HepG2 (cell line): ENCODE results near the gene LRRC27.

Experiments used
- MTF1 ChIP-seq: sonication (generic); formaldehyde crosslinking; IDR thresholded peaks from 2 replicates; pipeline ENCODE4 v1.5.0; 2020; ENCODE audit warnings: missing genetic modification reagents
- TBP ChIP-seq: sonication (generic); formaldehyde crosslinking; IDR thresholded peaks from 2 replicates; pipeline ENCODE4 v1.5.0; 2020; ENCODE audit warnings: missing genetic modification reagents
- ZSCAN20 ChIP-seq: sonication (generic); formaldehyde crosslinking; IDR thresholded peaks from 2 replicates; pipeline ENCODE4 v1.4.0; 2020; ENCODE audit warnings: missing genetic modification reagents, mild to moderate bottlenecking, borderline replicate concordance

DNA sequence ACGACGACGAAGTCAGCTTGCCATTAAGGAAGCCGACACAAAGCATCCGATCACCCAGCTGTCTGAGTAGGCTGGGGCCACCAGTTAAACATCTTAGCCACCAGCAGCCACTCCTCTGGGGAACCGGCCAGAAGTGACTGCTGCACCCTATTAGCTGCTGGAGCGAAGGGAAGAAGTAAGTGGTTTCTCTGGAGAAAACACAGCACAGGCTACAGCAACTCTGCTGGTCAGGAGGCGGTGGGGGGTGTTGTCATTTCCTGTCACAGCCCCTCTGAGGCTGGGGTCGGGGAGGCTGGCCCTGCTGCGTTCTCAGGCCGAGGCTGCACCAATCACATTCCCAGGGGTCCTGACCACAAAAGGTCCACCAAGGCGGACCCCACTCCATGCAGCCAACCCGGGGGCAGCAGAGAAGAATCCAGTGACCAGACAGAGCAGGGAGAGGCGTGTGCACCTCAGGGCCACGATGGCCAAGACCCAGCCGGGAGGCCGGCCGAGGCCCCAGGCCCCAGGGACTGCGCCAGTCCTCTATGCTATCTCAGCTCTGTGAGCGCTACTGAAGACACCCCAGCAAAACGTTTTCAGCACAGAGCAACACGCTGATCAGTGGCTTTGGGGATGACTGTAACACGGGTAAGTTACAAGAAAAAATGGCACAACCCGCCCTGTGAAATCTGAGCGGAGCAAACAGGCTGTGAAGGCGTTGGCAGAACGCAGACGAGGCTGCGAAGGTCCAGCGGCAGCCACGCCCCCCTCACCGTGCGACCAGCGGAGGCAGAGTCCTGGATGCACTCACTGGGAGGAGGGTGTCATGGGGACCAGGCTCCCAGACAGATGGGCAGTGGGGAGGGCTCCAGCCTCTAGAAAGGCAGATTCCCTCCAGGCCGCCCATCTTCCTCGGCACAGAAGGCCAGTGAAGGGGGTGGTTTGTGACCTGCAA lies 49.1 kb upstream of the LRRC27 start:
- TF ChIP-seq TBP (no peak), MTF1 (CRISPR knock-in tag) (no peak), ZSCAN20 (CRISPR knock-in tag) (no peak)
